Left forelimb (tissue), 1 donor: ENCODE measurements around the gene ITPR2.
"Not testable (repeated sequence)": the region's sequence is repeated elsewhere in the genome, so short reads cannot be mapped to it uniquely, and the experiment has no call there.

ENCODE experiments used
- DNase-seq: peaks from one replicate; pipeline ENCODE4 v3.0.0-alpha.2; 2018; ENCODE audit warnings: low spot score

The ITPR2 gene

GRCh38 chr12:26623136-26623535 is 209.9 kb downstream of the ITPR2 start:
- DNase-seq = no peak

GRCh38 chr12:26622601-26623000 is 210.4 kb downstream of the ITPR2 start:
- no peak for DNase-seq

GRCh38 chr12:26621932-26622331 is 211.1 kb downstream of the ITPR2 start:
- DNase-seq = no peak

- no peak for DNase-seq
These were observed 212.1 kb downstream of the ITPR2 start for GRCh38 chr12:26620907-26621306.

GRCh38 chr12:26617513-26617912 is 215.5 kb downstream of the ITPR2 start:
- DNase-seq = no peak

- DNase-seq = no peak
These were observed 218.9 kb downstream of the ITPR2 start for GRCh38 chr12:26614011-26614616.

- DNase-seq = no peak
These were observed 220.8 kb downstream of the ITPR2 start for GRCh38 chr12:26612203-26612602.

GRCh38 chr12:26611598-26611997 is 221.4 kb downstream of the ITPR2 start:
- DNase-seq = no peak

GRCh38 chr12:26610774-26611173 is 222.2 kb downstream of the ITPR2 start:
- no peak for DNase-seq

- DNase-seq = no peak
These were observed 223.0 kb downstream of the ITPR2 start for GRCh38 chr12:26609986-26610385.

GRCh38 chr12:26608706-26609105 is 224.3 kb downstream of the ITPR2 start:
- DNase-seq = no peak

GRCh38 chr12:26608273-26608672 is 224.7 kb downstream of the ITPR2 start:
- no peak for DNase-seq

GRCh38 chr12:26606911-26607310 is 226.1 kb downstream of the ITPR2 start:
- DNase-seq = no peak

- DNase-seq = not testable (repeated sequence)
These were observed 228.2 kb downstream of the ITPR2 start for GRCh38 chr12:26604813-26605212.

- DNase-seq = no peak
These were observed 233.8 kb downstream of the ITPR2 start for GRCh38 chr12:26599096-26599695.

- DNase-seq = no peak
These were observed 237.2 kb downstream of the ITPR2 start for GRCh38 chr12:26595806-26596205.

GRCh38 chr12:26580619-26581018 is 252.4 kb downstream of the ITPR2 start:
- no peak for DNase-seq

- DNase-seq = no peak
These were observed 256.7 kb downstream of the ITPR2 start for GRCh38 chr12:26576266-26576665.

GRCh38 chr12:26573225-26573909 is 259.6 kb downstream of the ITPR2 start:
- no peak for DNase-seq

- no peak for DNase-seq
These were observed 260.9 kb downstream of the ITPR2 start for GRCh38 chr12:26572137-26572536.

- DNase-seq = no peak
These were observed 261.4 kb downstream of the ITPR2 start for GRCh38 chr12:26571560-26571959.

GRCh38 chr12:26567126-26567525 is 265.9 kb downstream of the ITPR2 start:
- DNase-seq = no peak

GRCh38 chr12:26566675-26567074 is 266.3 kb downstream of the ITPR2 start:
- DNase-seq = no peak

GRCh38 chr12:26566186-26566585 is 266.8 kb downstream of the ITPR2 start:
- DNase-seq = no peak
